ENCODE measurements around the gene PRPF31. TPM values are rescaled to one million over a fixed set of nuclear protein-coding genes. Genes with fewer than 3 reads are reported as not detected.

Gene PRPF31
- total RNA-seq, 1 donor: 46.7 TPM

- Histone ChIP-seq H3K27me3 (ENCODE audit: insufficient read depth, low read length) (no peaks in the 10 kb centered on the region), H3K27ac (ENCODE audit: low read depth, low read length) (no peak overlapping the region), H3K79me2 (ENCODE audit: insufficient read depth, low read length) (no peaks in the 10 kb centered on the region), H3K4me2 (ENCODE audit: insufficient read depth, low read length) (no peak overlapping the region), H3K4me1 (ENCODE audit: insufficient read depth, low read length) (no peaks in the 10 kb centered on the region), H4K20me1 (ENCODE audit: insufficient read depth, low read length) (no peaks in the 10 kb centered on the region), H2AFZ (ENCODE audit: low read length) (no peak overlapping the region), H3K4me3 (ENCODE audit: insufficient read depth, low read length) (no peak overlapping the region), H3K36me3 (ENCODE audit: insufficient read depth, low read length) (no peaks in the 10 kb centered on the region), H3K9me3 (ENCODE audit: low read depth, low read length) (no peaks in the 10 kb centered on the region)
- no peak for TF ChIP-seq CTCF (IDR thresholded peaks at IDR 0.05; ENCODE audit: extremely low read depth, low read depth, low read length)
- no peak for DNase-seq (ENCODE audit: insufficient read length, low spot score, missing footprints)
These were observed 40.7 kb upstream of the PRPF31 start for GRCh38 chr19:54074851-54075250.

- Histone ChIP-seq H3K36me3 (ENCODE audit: insufficient read depth, low read length) (no peaks in the 10 kb centered on the region), H3K9me3 (ENCODE audit: low read depth, low read length) (peaks cover 4% of the 10 kb centered on the region), H3K79me2 (ENCODE audit: insufficient read depth, low read length) (no peaks in the 10 kb centered on the region), H4K20me1 (ENCODE audit: insufficient read depth, low read length) (no peaks in the 10 kb centered on the region), H3K27me3 (ENCODE audit: insufficient read depth, low read length) (no peaks in the 10 kb centered on the region), H3K4me1 (ENCODE audit: insufficient read depth, low read length) (no peaks in the 10 kb centered on the region), H3K4me3 (ENCODE audit: insufficient read depth, low read length) (no peak overlapping the region), H2AFZ (ENCODE audit: low read length) (no peak overlapping the region), H3K4me2 (ENCODE audit: insufficient read depth, low read length) (no peak overlapping the region), H3K27ac (ENCODE audit: low read depth, low read length) (no peak overlapping the region)
- no peak for TF ChIP-seq CTCF (IDR thresholded peaks at IDR 0.05; ENCODE audit: extremely low read depth, low read depth, low read length)
- no peak for DNase-seq (ENCODE audit: insufficient read length, low spot score, missing footprints)
These were observed 38.2 kb upstream of the PRPF31 start for GRCh38 chr19:54077334-54077733.

- no peak within 1 kb of the TSS for H2AFZ ChIP-seq (ENCODE audit: low read length)
- H3K27ac ChIP-seq (ENCODE audit: low read depth, low read length): no peak within 1 kb of the TSS
- no peak within 1 kb of the TSS for H3K4me3 ChIP-seq (ENCODE audit: insufficient read depth, low read length)
- no peak for TF ChIP-seq CTCF (IDR thresholded peaks at IDR 0.05; ENCODE audit: extremely low read depth, low read depth, low read length)
- no peak for DNase-seq (ENCODE audit: insufficient read length, low spot score, missing footprints)
- no peak within 1 kb of the TSS for H3K4me2 ChIP-seq (ENCODE audit: insufficient read depth, low read length)
- H3K36me3 ChIP-seq (ENCODE audit: insufficient read depth, low read length): no peaks in the 10 kb centered on the region
- no peaks in the 10 kb centered on the region for H3K4me1 ChIP-seq (ENCODE audit: insufficient read depth, low read length)
- no peaks in the 10 kb centered on the region for H3K27me3 ChIP-seq (ENCODE audit: insufficient read depth, low read length)
- H3K79me2 ChIP-seq (ENCODE audit: insufficient read depth, low read length): no peaks in the 10 kb centered on the region
- H3K9me3 ChIP-seq (ENCODE audit: low read depth, low read length): peaks cover 6% of the 10 kb centered on the region
- H4K20me1 ChIP-seq (ENCODE audit: insufficient read depth, low read length): no peaks in the 10 kb centered on the region
These were observed 34.5 kb upstream of the PRPF31 start, which contains the start of gene TARM1 for GRCh38 chr19:54081032-54081431. Gene TARM1 (minus strand): TSS chr19:54081365. CDS start chr19:54081340, 25 bp downstream.

- no peaks in the 10 kb centered on the region for H3K4me1 ChIP-seq (ENCODE audit: insufficient read depth, low read length)
- no peak overlapping the region for H3K27ac ChIP-seq (ENCODE audit: low read depth, low read length)
- no peak overlapping the region for H3K4me2 ChIP-seq (ENCODE audit: insufficient read depth, low read length)
- no peaks in the 10 kb centered on the region for H4K20me1 ChIP-seq (ENCODE audit: insufficient read depth, low read length)
- no peaks in the 10 kb centered on the region for H3K36me3 ChIP-seq (ENCODE audit: insufficient read depth, low read length)
- no peak overlapping the region for H2AFZ ChIP-seq (ENCODE audit: low read length)
- TF ChIP-seq CTCF (IDR thresholded peaks at IDR 0.05; ENCODE audit: extremely low read depth, low read depth, low read length): no peak
- H3K9me3 ChIP-seq (ENCODE audit: low read depth, low read length): peaks cover 6% of the 10 kb centered on the region
- DNase-seq (ENCODE audit: insufficient read length, low spot score, missing footprints): no peak
- no peak overlapping the region for H3K4me3 ChIP-seq (ENCODE audit: insufficient read depth, low read length)
- no peaks in the 10 kb centered on the region for H3K27me3 ChIP-seq (ENCODE audit: insufficient read depth, low read length)
- H3K79me2 ChIP-seq (ENCODE audit: insufficient read depth, low read length): no peaks in the 10 kb centered on the region
These were observed 31.1 kb upstream of the PRPF31 start for GRCh38 chr19:54084410-54084809.
